Vagina (tissue), 2 donors: Measurements from ENCODE around the gene RNU1-2.

Experiments
- CTCF ChIP-seq, 3 experiments: fragments of 450-650 bp in 2 of 3; fragments of 200-600 bp in 1 of 3; sonication (generic) in 1 of 3; IDR thresholded peaks; one replicate each; pipeline ENCODE4 v1.5.1; 2017 to 2019; ENCODE audit warnings: antibody characterized with exemption in 3 of 3, mild to moderate bottlenecking in 2 of 3, moderate library complexity in 2 of 3
- POLR2A ChIP-seq, 2 donors: fragments of 450-650 bp; IDR thresholded peaks; one replicate each; pipeline ENCODE4 v1.6.1; 2017; ENCODE audit warnings: antibody characterized with exemption in 2 of 2, mild to moderate bottlenecking in 2 of 2, moderate library complexity in 2 of 2

- no peak for TF ChIP-seq CTCF (IDR thresholded peaks at IDR 0.05)
- TF ChIP-seq POLR2A (IDR thresholded peaks at IDR 0.05): no peak
These were observed 12.8 kb upstream of the RNU1-2 start for GRCh38 chr1:16882986-16883385.
